ENCODE results near the gene DSCAM. TPM values are rescaled to one million over a fixed set of nuclear protein-coding genes. Genes with fewer than 3 reads are reported as not detected.

Gene DSCAM
- total RNA-seq, 1 experiment from 2014 or later, result 0.66 TPM

- no peak for DNase-seq
- no peaks in the 10 kb centered on the region for H3K36me3 ChIP-seq (replicated peaks; ENCODE audit: control insufficient read depth, insufficient read depth, low read length)
- no peak overlapping the region for H3K4me3 ChIP-seq (ENCODE audit: insufficient read depth, low read depth, low read length)
- no peaks in the 10 kb centered on the region for H3K27me3 ChIP-seq (ENCODE audit: control insufficient read depth, insufficient read depth, low read length)
These were observed 844.0 kb downstream of the DSCAM start for GRCh38 chr21:40002978-40003377.

- DNase-seq, result no peak
- no peaks in the 10 kb centered on the region for H3K27me3 ChIP-seq (ENCODE audit: control insufficient read depth, insufficient read depth, low read length)
- H3K4me3 ChIP-seq (ENCODE audit: insufficient read depth, low read depth, low read length), result no peak overlapping the region
- H3K36me3 ChIP-seq (replicated peaks; ENCODE audit: control insufficient read depth, insufficient read depth, low read length), result no peaks in the 10 kb centered on the region
These were observed 862.5 kb downstream of the DSCAM start for GRCh38 chr21:39984286-39984991.

- DNase-seq, result no peak
- no peaks in the 10 kb centered on the region for H3K36me3 ChIP-seq (replicated peaks; ENCODE audit: control insufficient read depth, insufficient read depth, low read length)
- no peaks in the 10 kb centered on the region for H3K27me3 ChIP-seq (ENCODE audit: control insufficient read depth, insufficient read depth, low read length)
- no peak overlapping the region for H3K4me3 ChIP-seq (ENCODE audit: insufficient read depth, low read depth, low read length)
These were observed 866.6 kb downstream of the DSCAM start for GRCh38 chr21:39980241-39980820.

DNA sequence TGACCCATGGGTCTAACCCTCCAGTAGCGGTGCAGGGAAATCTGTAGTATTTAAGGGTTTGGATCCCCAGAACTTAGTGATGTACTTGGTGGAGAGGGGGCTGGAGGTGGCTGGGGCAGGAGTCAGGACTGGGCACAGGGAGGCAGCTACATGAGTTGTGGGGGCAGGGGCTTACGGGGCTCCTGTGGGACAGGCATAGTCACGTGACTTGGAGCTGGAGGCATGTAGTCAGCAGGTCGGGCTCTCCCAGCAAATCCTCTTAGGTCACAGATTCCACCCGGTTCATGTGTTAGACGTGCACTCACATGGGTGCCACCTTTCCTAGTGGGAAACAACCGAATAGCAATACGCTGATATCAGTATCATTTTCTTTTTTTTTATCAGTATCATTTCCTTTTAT is 867.6 kb downstream of the DSCAM start:
- Histone ChIP-seq H3K36me3 (replicated peaks; ENCODE audit: control insufficient read depth, insufficient read depth, low read length) (no peaks in the 10 kb centered on the region), H3K27me3 (ENCODE audit: control insufficient read depth, insufficient read depth, low read length) (no peaks in the 10 kb centered on the region), H3K4me3 (ENCODE audit: insufficient read depth, low read depth, low read length) (no peak overlapping the region)
- DNase-seq, result peak; percentile 14

GRCh38 chr21:39976800-39977199 is 870.2 kb downstream of the DSCAM start:
- no peaks in the 10 kb centered on the region for H3K27me3 ChIP-seq (ENCODE audit: control insufficient read depth, insufficient read depth, low read length)
- peak; percentile 11 for DNase-seq
- no peak overlapping the region for H3K4me3 ChIP-seq (ENCODE audit: insufficient read depth, low read depth, low read length)
- H3K36me3 ChIP-seq (replicated peaks; ENCODE audit: control insufficient read depth, insufficient read depth, low read length), result no peaks in the 10 kb centered on the region

DNA sequence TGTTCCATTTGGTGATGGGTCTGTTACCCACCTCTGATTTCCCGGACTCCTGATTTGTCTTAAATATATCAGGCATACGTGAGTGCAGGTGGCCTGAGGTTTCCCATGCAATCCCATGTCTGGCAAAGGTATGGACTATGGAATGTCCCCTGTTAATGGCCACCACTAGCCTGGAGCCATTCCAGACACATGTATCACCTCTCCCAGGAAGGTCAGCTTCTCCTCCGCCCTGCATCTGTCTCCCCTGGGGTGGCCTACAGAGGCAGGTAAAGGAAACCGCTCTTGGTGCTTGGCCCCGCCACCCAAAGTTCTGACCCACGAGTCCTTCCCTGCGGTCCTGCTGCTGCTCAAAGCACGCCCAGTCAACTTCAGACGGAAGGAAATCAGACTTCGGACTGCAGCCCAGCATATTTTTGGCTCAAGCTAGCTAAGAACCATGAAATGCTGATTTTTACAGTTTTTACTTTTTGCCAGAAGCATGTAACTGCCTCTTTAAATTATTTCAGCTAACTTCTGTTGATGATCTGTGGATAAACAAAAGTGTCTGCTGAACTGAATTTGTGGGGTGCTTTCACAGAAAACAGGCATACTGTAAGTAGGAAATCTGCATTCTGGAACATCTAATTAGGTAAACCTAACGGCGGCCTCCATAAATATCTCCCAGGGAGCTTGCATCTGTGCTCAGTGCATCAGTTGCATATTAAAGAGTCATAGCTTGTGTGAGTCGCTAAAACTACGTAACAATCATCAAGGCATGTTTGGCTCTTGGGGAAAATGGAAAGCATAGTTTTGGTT is 873.8 kb downstream of the DSCAM start:
- H3K36me3 ChIP-seq (replicated peaks; ENCODE audit: control insufficient read depth, insufficient read depth, low read length), result no peaks in the 10 kb centered on the region
- H3K4me3 ChIP-seq (ENCODE audit: insufficient read depth, low read depth, low read length), result no peak overlapping the region
- no peaks in the 10 kb centered on the region for H3K27me3 ChIP-seq (ENCODE audit: control insufficient read depth, insufficient read depth, low read length)
- no peak for DNase-seq

DNA sequence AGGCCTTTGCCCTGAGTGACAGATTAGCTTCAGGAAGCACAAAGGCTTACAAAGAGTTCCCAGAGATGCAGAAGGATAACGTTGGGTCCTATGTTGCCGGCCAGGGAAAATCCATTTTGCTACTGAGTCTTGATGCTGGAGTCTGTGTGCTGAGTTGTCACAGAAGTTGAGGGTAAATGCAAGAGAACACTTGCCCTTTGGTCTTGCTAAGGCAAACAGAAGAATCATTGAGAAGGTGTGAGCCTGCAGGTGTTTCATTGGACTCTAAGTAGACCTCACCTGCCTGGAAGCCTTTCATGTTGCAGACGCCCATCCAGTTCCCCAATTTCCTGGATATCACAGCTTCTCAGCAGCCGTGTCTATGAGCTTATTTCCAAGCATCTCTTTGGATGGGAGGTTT is 874.5 kb downstream of the DSCAM start:
- no peak overlapping the region for H3K4me3 ChIP-seq (ENCODE audit: insufficient read depth, low read depth, low read length)
- no peaks in the 10 kb centered on the region for H3K36me3 ChIP-seq (replicated peaks; ENCODE audit: control insufficient read depth, insufficient read depth, low read length)
- no peaks in the 10 kb centered on the region for H3K27me3 ChIP-seq (ENCODE audit: control insufficient read depth, insufficient read depth, low read length)
- DNase-seq, result no peak

GRCh38 chr21:39971956-39972355 is 875.0 kb downstream of the DSCAM start:
- no peak overlapping the region for H3K4me3 ChIP-seq (ENCODE audit: insufficient read depth, low read depth, low read length)
- H3K36me3 ChIP-seq (replicated peaks; ENCODE audit: control insufficient read depth, insufficient read depth, low read length), result no peaks in the 10 kb centered on the region
- no peak for DNase-seq
- H3K27me3 ChIP-seq (ENCODE audit: control insufficient read depth, insufficient read depth, low read length), result no peaks in the 10 kb centered on the region

DNA sequence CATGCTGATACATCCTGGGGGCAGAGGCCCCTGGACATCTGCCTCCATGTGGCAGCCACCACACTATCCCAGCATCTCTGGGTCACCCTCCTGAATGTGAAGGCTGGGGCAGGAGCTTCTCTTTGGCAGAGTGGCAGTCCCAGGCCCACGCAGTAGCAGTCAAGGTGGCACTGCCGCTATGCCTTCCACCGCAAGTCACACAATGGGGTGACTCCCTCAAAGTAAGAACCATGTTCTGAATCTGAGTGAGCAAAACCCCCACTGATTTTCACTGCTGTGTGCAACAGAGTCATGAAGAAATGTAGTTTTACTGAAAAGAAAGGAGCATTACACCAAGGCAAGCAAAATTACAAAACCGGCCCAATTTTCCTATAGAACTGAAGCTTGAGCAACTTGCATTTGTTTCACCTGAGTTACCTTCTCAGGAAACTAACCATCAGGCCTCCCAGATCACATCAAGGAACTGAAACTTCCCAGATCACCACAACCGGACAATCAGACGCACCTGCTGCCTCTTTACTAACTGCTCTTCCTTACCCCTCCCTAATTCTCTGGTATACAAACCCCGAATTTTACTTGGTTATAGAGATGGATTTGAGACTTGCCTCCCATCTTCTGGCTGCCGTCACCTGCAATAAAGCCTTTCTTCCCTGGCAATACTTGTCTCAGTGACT is 877.1 kb downstream of the DSCAM start:
- Histone ChIP-seq H3K36me3 (replicated peaks; ENCODE audit: control insufficient read depth, insufficient read depth, low read length) (no peaks in the 10 kb centered on the region), H3K4me3 (ENCODE audit: insufficient read depth, low read depth, low read length) (no peak overlapping the region), H3K27me3 (ENCODE audit: control insufficient read depth, insufficient read depth, low read length) (no peaks in the 10 kb centered on the region)
- no peak for DNase-seq

GRCh38 chr21:39968010-39968409 is 878.9 kb downstream of the DSCAM start:
- DNase-seq, result no peak
- Histone ChIP-seq H3K4me3 (ENCODE audit: insufficient read depth, low read depth, low read length) (no peak overlapping the region), H3K27me3 (ENCODE audit: control insufficient read depth, insufficient read depth, low read length) (no peaks in the 10 kb centered on the region)

DNA sequence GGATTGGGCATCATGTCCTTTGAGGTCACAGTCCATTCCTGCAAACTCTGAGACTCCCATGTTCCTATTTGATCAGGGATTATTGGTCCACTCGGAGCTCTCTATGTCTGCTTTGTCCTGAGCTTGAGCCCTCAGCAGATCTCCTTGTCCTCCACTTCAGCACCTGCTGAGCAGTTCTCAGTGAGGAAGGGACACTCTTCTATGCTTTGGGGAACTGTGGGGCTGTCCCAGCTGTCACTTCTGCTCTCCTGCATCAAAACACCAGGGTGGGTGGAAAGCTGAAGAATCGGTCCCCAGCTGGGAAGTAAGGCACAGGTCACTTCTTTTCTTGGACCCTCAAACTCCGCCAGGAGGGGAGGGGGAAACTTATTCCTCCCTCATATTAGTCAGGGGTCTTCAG is 880.2 kb downstream of the DSCAM start:
- no peaks in the 10 kb centered on the region for H3K36me3 ChIP-seq (replicated peaks; ENCODE audit: control insufficient read depth, insufficient read depth, low read length)
- H3K4me3 ChIP-seq (ENCODE audit: insufficient read depth, low read depth, low read length), result no peak overlapping the region
- no peaks in the 10 kb centered on the region for H3K27me3 ChIP-seq (ENCODE audit: control insufficient read depth, insufficient read depth, low read length)
- DNase-seq, result no peak

More at GRCh38 chr21:39968010-39968409, 878.9 kb downstream of the DSCAM start:
- H3K36me3 ChIP-seq (replicated peaks; ENCODE audit: control insufficient read depth, insufficient read depth, low read length), result no peaks in the 10 kb centered on the region

DNA sequence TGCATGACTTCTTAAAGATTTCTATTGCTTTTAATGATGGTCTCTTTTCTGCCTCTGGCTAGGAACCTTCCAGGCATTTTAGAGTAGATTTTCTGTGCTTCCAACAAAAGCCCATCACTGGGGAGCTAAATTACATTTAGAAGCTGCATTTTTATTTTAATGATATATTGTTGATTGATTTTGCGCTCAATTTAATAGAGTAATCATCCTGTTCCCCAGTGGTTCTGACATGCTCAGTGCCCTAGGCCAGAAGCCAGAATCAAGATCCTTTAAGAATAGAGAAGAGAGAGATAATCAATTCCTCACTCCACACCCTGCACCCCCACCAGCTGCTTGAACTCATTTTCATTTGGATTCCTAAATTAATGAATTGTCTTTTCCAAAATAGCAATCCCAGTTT is 881.9 kb downstream of the DSCAM start:
- Histone ChIP-seq H3K27me3 (ENCODE audit: control insufficient read depth, insufficient read depth, low read length) (no peaks in the 10 kb centered on the region), H3K36me3 (replicated peaks; ENCODE audit: control insufficient read depth, insufficient read depth, low read length) (no peaks in the 10 kb centered on the region), H3K4me3 (ENCODE audit: insufficient read depth, low read depth, low read length) (no peak overlapping the region)
- no peak for DNase-seq

- DNase-seq, result no peak
- H3K4me3 ChIP-seq (ENCODE audit: insufficient read depth, low read depth, low read length), result no peak overlapping the region
- H3K36me3 ChIP-seq (replicated peaks; ENCODE audit: control insufficient read depth, insufficient read depth, low read length), result no peaks in the 10 kb centered on the region
- no peaks in the 10 kb centered on the region for H3K27me3 ChIP-seq (ENCODE audit: control insufficient read depth, insufficient read depth, low read length)
These were observed 885.7 kb downstream of the DSCAM start for GRCh38 chr21:39961251-39961650.
